ENCODE results near the gene GALR3.

Gene GALR3

GRCh38 chr22:37849089-37849751 is 26.0 kb downstream of the GALR3 start, which contains the start of gene EIF3L (continued):
- TF ChIP-seq ZNF624 (tag by site-specific recombination; IDR thresholded peaks at IDR 0.05): no peak
- TF ChIP-seq ZNF146 (tag by site-specific recombination; IDR thresholded peaks at IDR 0.05): no peak
- no peak for TF ChIP-seq ZNF776 (tag by site-specific recombination; IDR thresholded peaks at IDR 0.05; ENCODE audit: borderline replicate concordance)
- TF ChIP-seq AEBP2 (tag by site-specific recombination; IDR thresholded peaks at IDR 0.05; ENCODE audit: borderline replicate concordance): no peak
- no peak for TF ChIP-seq ZNF223 (tag by site-specific recombination; IDR thresholded peaks at IDR 0.05)
- no peak for TF ChIP-seq ZNF777 (tag by site-specific recombination; IDR thresholded peaks at IDR 0.05; ENCODE audit: borderline replicate concordance)
- no peak; the same call in none of the 2 replicates for TF ChIP-seq ZNF692 (tag by site-specific recombination; IDR thresholded peaks at IDR 0.05)
- TF ChIP-seq ZNF639 (tag by site-specific recombination; IDR thresholded peaks at IDR 0.05): peak; percentile 91
- no peak for TF ChIP-seq ZNF426 (tag by site-specific recombination; IDR thresholded peaks at IDR 0.05)
- no peak for TF ChIP-seq ZNF404 (tag by site-specific recombination; IDR thresholded peaks at IDR 0.05)
- peak; percentile 67 for TF ChIP-seq SP3 (tag by site-specific recombination; IDR thresholded peaks at IDR 0.05)
- TF ChIP-seq PRDM1 (tag by site-specific recombination; IDR thresholded peaks at IDR 0.05): no peak
- TF ChIP-seq ZNF23 (tag by site-specific recombination; IDR thresholded peaks at IDR 0.05; ENCODE audit: borderline replicate concordance): no peak
- peak; percentile 99 for TF ChIP-seq SCRT1 (tag by site-specific recombination; IDR thresholded peaks at IDR 0.05; ENCODE audit: borderline replicate concordance)
- TF ChIP-seq ZNF2 (tag by site-specific recombination; IDR thresholded peaks at IDR 0.05): 0 out of 2 replicates have a peak, but pooled peaks have one; percentile 67
- no peak for TF ChIP-seq ZNF792 (tag by site-specific recombination; IDR thresholded peaks at IDR 0.05)
- no peak for TF ChIP-seq ZNF513 (tag by site-specific recombination; IDR thresholded peaks at IDR 0.05)
- TF ChIP-seq ZNF548 (tag by site-specific recombination; IDR thresholded peaks at IDR 0.05): no peak
- no peak for TF ChIP-seq ZNF174 (tag by site-specific recombination; IDR thresholded peaks at IDR 0.05)
- peak; percentile 71 for TF ChIP-seq ZNF518A (tag by site-specific recombination; conservative IDR thresholded peaks at IDR 0.05; ENCODE audit: low read depth)
- TF ChIP-seq GFI1B (tag by site-specific recombination; IDR thresholded peaks at IDR 0.05): no peak
- peak; percentile 84 for TF ChIP-seq ZNF580 (tag by site-specific recombination; IDR thresholded peaks at IDR 0.05)
- TF ChIP-seq ZNF335 (tag by site-specific recombination; conservative IDR thresholded peaks at IDR 0.05): peak; percentile 67
- no peak for TF ChIP-seq ZNF488 (tag by site-specific recombination; IDR thresholded peaks at IDR 0.05)
- no peak for TF ChIP-seq ZNF132 (tag by site-specific recombination; IDR thresholded peaks at IDR 0.05; ENCODE audit: borderline replicate concordance)
- TF ChIP-seq ZNF133 (tag by site-specific recombination; IDR thresholded peaks at IDR 0.05): no peak
- 0 out of 2 replicates have a peak, but pooled peaks have one; percentile 31 for TF ChIP-seq ZNF785 (tag by site-specific recombination; IDR thresholded peaks at IDR 0.05)
- no peak for TF ChIP-seq ZIC2 (tag by site-specific recombination; IDR thresholded peaks at IDR 0.05)
- peak; percentile 59 for TF ChIP-seq SP7 (tag by site-specific recombination; IDR thresholded peaks at IDR 0.05)

Data from HEK293 (cell line).